Naive thymus-derived CD8-positive, alpha-beta T cell (primary cell): Measurements from ENCODE around the gene NME7. TPM values are rescaled to one million over a fixed set of nuclear protein-coding genes. Genes with fewer than 3 reads are reported as not detected.

Source experiments
- ATAC-seq, 2 donors: fragments of 150-1000 bp; cut with Tn5 transposase in 1 of 2; sonication (Bioruptor Pico), chemical (Tn5 transposase) in 1 of 2; 1 replicate in 1 of 2; 2 replicates in 1 of 2; pipeline ENCODE4 v1.10.0; 2021; ENCODE audit warnings: mild to moderate bottlenecking in 2 of 2, moderate library complexity in 2 of 2
- POLR2A ChIA-PET: fragments of 350-600 bp; sonication (Branson Sonifier 250); formaldehyde crosslinking; loops from one replicate; lab custom pipeline; 2021; ENCODE audit warnings: antibody characterized with exemption; lab: Charles Lee
- DNase-seq, 10 donors: peaks; one replicate each; pipeline versions ENCODE4 v3.0.0 to v3.0.0-alpha.2; 2020 to 2022
- H3K27ac Mint-ChIP-seq, 10 donors: one replicate each; pipeline ENCODE4 v1.8.0; 2020 to 2022; ENCODE audit warnings: mild to moderate bottlenecking in 10 of 10, mixed read lengths in 10 of 10, moderate library complexity in 4 of 10, inconsistent platforms in 1 of 10
- H3K27me3 Mint-ChIP-seq, 5 donors: one replicate each; pipeline ENCODE4 v1.8.0; 2021 to 2022; ENCODE audit warnings: mixed read lengths in 5 of 5
- H3K36me3 Mint-ChIP-seq, 3 donors: one replicate each; pipeline ENCODE4 v1.8.0; 2020 to 2022; ENCODE audit warnings: mixed read lengths in 3 of 3, mild to moderate bottlenecking in 2 of 3, inconsistent platforms in 1 of 3
- H3K4me1 Mint-ChIP-seq, 4 donors: one replicate each; pipeline ENCODE4 v1.8.0; 2021 to 2022; ENCODE audit warnings: mixed read lengths in 4 of 4
- H3K4me3 Mint-ChIP-seq, 10 donors: one replicate each; pipeline ENCODE4 v1.8.0; 2020 to 2022; ENCODE audit warnings: mild to moderate bottlenecking in 10 of 10, mixed read lengths in 10 of 10, moderate library complexity in 6 of 10, inconsistent platforms in 1 of 10
- H3K9me3 Mint-ChIP-seq, 9 donors: one replicate each; pipeline ENCODE4 v1.8.0; 2020 to 2022; ENCODE audit warnings: mixed read lengths in 9 of 9, mild to moderate bottlenecking in 3 of 9, inconsistent platforms in 1 of 9, moderate library complexity in 1 of 9
- polyA plus RNA-seq, 3 donors: library from polyadenylated mRNA; unstranded; fragments of 300-500 nt; fragmentation: Illumina TruSeq; gene quantifications; one replicate each; pipeline ENCODE4 v1.2.3, GENCODE V29; 2021
- total RNA-seq, 8 experiments: library from RNA in 2 of 8; stranded (reverse) in 2 of 8; gene quantifications; one replicate each; pipeline ENCODE4 v1.2.3 and lab custom pipeline; 2021 to 2026

NME7 gene
- total and polyA plus RNA-seq, 5 experiments from 2014 or later = 13.2 to 29.9 (median 18.0) TPM

- H3K4me1 Mint-ChIP-seq = no peaks in the 10 kb centered on the region
- H3K27ac Mint-ChIP-seq = no peak overlapping the region
- H3K36me3 Mint-ChIP-seq = peaks cover 0 to 8% (median 0%) of the 10 kb centered on the region in 3 donors
- no peak for DNase-seq
- no peak for ATAC-seq
- no peak overlapping the region for H3K4me3 Mint-ChIP-seq
- H3K9me3 Mint-ChIP-seq = no peaks in the 10 kb centered on the region
- POLR2A ChIA-PET = no interaction called here
- H3K27me3 Mint-ChIP-seq = no peaks in the 10 kb centered on the region
These were observed 206.0 kb downstream of the NME7 start for GRCh38 chr1:169161496-169162194.

GRCh38 chr1:169160845-169161495, 206.6 kb downstream of the NME7 start:
- Mint-ChIP-seq H3K36me3 (peaks cover 0 to 8% (median 0%) of the 10 kb centered on the region in 3 donors), H3K27me3 (no peaks in the 10 kb centered on the region), H3K27ac (no peak overlapping the region), H3K4me3 (no peak overlapping the region), H3K9me3 (no peaks in the 10 kb centered on the region), H3K4me1 (no peaks in the 10 kb centered on the region)
- ATAC-seq (no peak), DNase-seq (no peak)
- POLR2A ChIA-PET = no interaction called here

GRCh38 chr1:169156580-169156979, 211.0 kb downstream of the NME7 start:
- no peaks in the 10 kb centered on the region for H3K27me3 Mint-ChIP-seq
- H3K9me3 Mint-ChIP-seq = no peaks in the 10 kb centered on the region
- H3K4me1 Mint-ChIP-seq = peaks cover 0 to 1% (median 0%) of the 10 kb centered on the region in 4 donors
- H3K36me3 Mint-ChIP-seq = peaks cover 0 to 8% (median 0%) of the 10 kb centered on the region in 3 donors
- ATAC-seq (no peak), DNase-seq (no peak)
- POLR2A ChIA-PET = no interaction called here
- no peak overlapping the region for H3K27ac Mint-ChIP-seq
- no peak overlapping the region for H3K4me3 Mint-ChIP-seq

- peaks cover 0 to 8% (median 5%) of the 10 kb centered on the region in 3 donors for H3K36me3 Mint-ChIP-seq
- peaks cover 0 to 1% (median 0%) of the 10 kb centered on the region in 4 donors for H3K4me1 Mint-ChIP-seq
- H3K27ac Mint-ChIP-seq = no peak overlapping the region
- H3K4me3 Mint-ChIP-seq = no peak overlapping the region
- H3K9me3 Mint-ChIP-seq = no peaks in the 10 kb centered on the region
- no peaks in the 10 kb centered on the region for H3K27me3 Mint-ChIP-seq
- DNase-seq (no peak), ATAC-seq (no peak)
- POLR2A ChIA-PET = no interaction called here
These were observed 211.9 kb downstream of the NME7 start for GRCh38 chr1:169155675-169156074.

- no peak for ATAC-seq
- Mint-ChIP-seq H3K36me3 (peaks cover 0 to 8% (median 5%) of the 10 kb centered on the region in 3 donors), H3K27me3 (no peaks in the 10 kb centered on the region)
These were observed 216.2 kb downstream of the NME7 start for GRCh38 chr1:169151338-169151837.

GRCh38 chr1:169150641-169151337, 216.8 kb downstream of the NME7 start:
- Mint-ChIP-seq H3K4me1 (peaks cover 0 to 1% (median 0%) of the 10 kb centered on the region in 4 donors), H3K4me3 (no peak overlapping the region), H3K27me3 (no peaks in the 10 kb centered on the region), H3K9me3 (no peaks in the 10 kb centered on the region), H3K36me3 (peaks cover 0 to 6% (median 5%) of the 10 kb centered on the region in 3 donors), H3K27ac (no peak overlapping the region)
- ATAC-seq (no peak), DNase-seq (no peak)
- POLR2A ChIA-PET = no interaction called here

More at GRCh38 chr1:169151338-169151837, 216.2 kb downstream of the NME7 start:
- no peak for DNase-seq
- H3K4me1 Mint-ChIP-seq = peaks cover 0 to 1% (median 0%) of the 10 kb centered on the region in 4 donors
- no peak overlapping the region for H3K4me3 Mint-ChIP-seq
- no peak overlapping the region for H3K27ac Mint-ChIP-seq
- POLR2A ChIA-PET = no interaction called here
- no peaks in the 10 kb centered on the region for H3K9me3 Mint-ChIP-seq

- no peak overlapping the region for H3K4me3 Mint-ChIP-seq
These were observed 217.9 kb downstream of the NME7 start for GRCh38 chr1:169149555-169150286.

GRCh38 chr1:169148472-169149252, 218.9 kb downstream of the NME7 start:
- POLR2A ChIA-PET = no interaction called here
- ATAC-seq (no peak), DNase-seq (no peak)
- Mint-ChIP-seq H3K27ac (no peak overlapping the region), H3K9me3 (no peaks in the 10 kb centered on the region), H3K4me3 (no peak overlapping the region), H3K27me3 (no peaks in the 10 kb centered on the region), H3K4me1 (peaks cover 0 to 1% (median 0%) of the 10 kb centered on the region in 4 donors), H3K36me3 (peaks cover 0 to 5% (median 2%) of the 10 kb centered on the region in 3 donors)

More at GRCh38 chr1:169149555-169150286, 217.9 kb downstream of the NME7 start:
- DNase-seq (no peak), ATAC-seq (no peak)
- Mint-ChIP-seq H3K27me3 (no peaks in the 10 kb centered on the region), H3K9me3 (no peaks in the 10 kb centered on the region), H3K27ac (no peak overlapping the region), H3K4me1 (peaks cover 0 to 1% (median 0%) of the 10 kb centered on the region in 4 donors), H3K36me3 (peaks cover 0 to 5% (median 2%) of the 10 kb centered on the region in 3 donors)
- POLR2A ChIA-PET = no interaction called here

- ATAC-seq (no peak), DNase-seq (no peak)
- peaks cover 0 to 5% (median 0%) of the 10 kb centered on the region in 3 donors for H3K36me3 Mint-ChIP-seq
- H3K9me3 Mint-ChIP-seq = no peaks in the 10 kb centered on the region
- H3K4me3 Mint-ChIP-seq = no peak overlapping the region
- POLR2A ChIA-PET = no interaction called here
- H3K4me1 Mint-ChIP-seq = no peaks in the 10 kb centered on the region
- H3K27ac Mint-ChIP-seq = no peak overlapping the region
- no peaks in the 10 kb centered on the region for H3K27me3 Mint-ChIP-seq
These were observed 220.9 kb downstream of the NME7 start for GRCh38 chr1:169146576-169147214.

- Mint-ChIP-seq H3K4me1 (no peaks in the 10 kb centered on the region), H3K9me3 (no peaks in the 10 kb centered on the region), H3K4me3 (no peak overlapping the region), H3K27me3 (no peaks in the 10 kb centered on the region), H3K36me3 (no peaks in the 10 kb centered on the region), H3K27ac (no peak overlapping the region)
- POLR2A ChIA-PET = no interaction called here
- ATAC-seq = no peak
- no peak for DNase-seq
These were observed 222.5 kb downstream of the NME7 start for GRCh38 chr1:169144941-169145626.

- no peak for DNase-seq
- Mint-ChIP-seq H3K4me1 (no peaks in the 10 kb centered on the region), H3K4me3 (no peak overlapping the region), H3K9me3 (no peaks in the 10 kb centered on the region), H3K27me3 (no peaks in the 10 kb centered on the region), H3K27ac (no peak overlapping the region), H3K36me3 (no peaks in the 10 kb centered on the region)
- ATAC-seq = no peak
- POLR2A ChIA-PET = no interaction called here
These were observed 223.6 kb downstream of the NME7 start for GRCh38 chr1:169143984-169144383.
